Thyroid gland (tissue), 4 donors: Measurements from ENCODE around the gene MDGA2.

Source experiments
- CTCF ChIP-seq, 6 experiments: fragments of 200-600 bp in 3 of 6; fragments of 450-650 bp in 3 of 6; sonication (generic) in 3 of 6; IDR thresholded peaks; one replicate each; pipeline ENCODE4 v1.5.1; 2016 to 2019; ENCODE audit warnings: antibody characterized with exemption in 6 of 6, mild to moderate bottlenecking in 2 of 6, inconsistent platforms in 1 of 6, moderate library complexity in 1 of 6
- POLR2A ChIP-seq, 2 donors: fragments of 450-650 bp; IDR thresholded peaks; one replicate each; pipeline ENCODE4 v1.6.1; 2017; ENCODE audit warnings: antibody characterized with exemption in 2 of 2, mild to moderate bottlenecking in 2 of 2, moderate library complexity in 1 of 2

GRCh38 chr14:46894476-46894875 is 780.9 kb downstream of the MDGA2 start:
- TF ChIP-seq POLR2A (IDR thresholded peaks at IDR 0.05): no peak
- no peak for TF ChIP-seq CTCF (IDR thresholded peaks at IDR 0.05)
